HG03469 (cell line): Measurements from ENCODE around the gene PHYKPL.
"Not testable (repeated sequence)": the region's sequence is repeated elsewhere in the genome, so short reads cannot be mapped to it uniquely, and the experiment has no call there.

Experiments
- ATAC-seq: cut with Tn5 transposase; IDR thresholded peaks from one replicate; pipeline ENCODE4 v1.9.1; 2021; ENCODE audit warnings: mild to moderate bottlenecking, moderate library complexity, moderate number of reproducible peaks; ENCODE audit not compliant: unreplicated experiment

PHYKPL gene

DNA sequence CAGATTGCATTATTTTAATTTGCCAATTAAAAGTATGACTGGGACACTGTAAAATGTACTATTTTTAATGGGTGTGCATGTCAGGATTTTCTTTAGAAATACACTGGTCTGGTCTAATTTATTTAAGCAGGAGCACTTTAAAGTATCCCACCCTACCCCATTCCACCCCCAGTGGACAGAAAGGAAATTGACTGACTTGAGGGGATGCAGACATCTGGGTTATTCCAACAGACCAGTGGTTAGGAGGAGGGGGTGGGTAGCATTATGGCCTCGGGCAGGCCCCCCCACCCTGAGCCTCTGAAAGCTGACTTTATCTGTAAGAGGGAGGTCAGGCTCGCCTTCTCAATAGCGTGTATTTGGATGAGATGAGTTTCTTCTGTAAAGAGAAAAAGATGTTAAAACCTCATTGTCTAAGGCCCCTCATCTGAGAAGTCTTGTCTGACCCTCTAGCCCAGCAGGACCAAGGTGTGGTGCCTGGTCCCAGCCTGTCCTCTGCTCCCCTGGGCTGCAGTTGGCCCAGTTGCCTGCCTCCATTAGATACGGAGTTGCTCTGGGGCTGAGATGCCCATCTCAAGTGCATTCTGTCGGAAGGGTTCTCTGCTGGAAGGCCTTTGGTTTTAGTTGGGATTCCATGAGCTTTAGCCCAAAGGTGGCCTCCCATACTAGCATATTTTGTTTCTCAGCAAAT, 23.9 kb downstream of the PHYKPL start:
- ATAC-seq: no peak

- no peak for ATAC-seq
Observed at GRCh38 chr5:178207917-178208280, 24.7 kb downstream of the PHYKPL start.

DNA sequence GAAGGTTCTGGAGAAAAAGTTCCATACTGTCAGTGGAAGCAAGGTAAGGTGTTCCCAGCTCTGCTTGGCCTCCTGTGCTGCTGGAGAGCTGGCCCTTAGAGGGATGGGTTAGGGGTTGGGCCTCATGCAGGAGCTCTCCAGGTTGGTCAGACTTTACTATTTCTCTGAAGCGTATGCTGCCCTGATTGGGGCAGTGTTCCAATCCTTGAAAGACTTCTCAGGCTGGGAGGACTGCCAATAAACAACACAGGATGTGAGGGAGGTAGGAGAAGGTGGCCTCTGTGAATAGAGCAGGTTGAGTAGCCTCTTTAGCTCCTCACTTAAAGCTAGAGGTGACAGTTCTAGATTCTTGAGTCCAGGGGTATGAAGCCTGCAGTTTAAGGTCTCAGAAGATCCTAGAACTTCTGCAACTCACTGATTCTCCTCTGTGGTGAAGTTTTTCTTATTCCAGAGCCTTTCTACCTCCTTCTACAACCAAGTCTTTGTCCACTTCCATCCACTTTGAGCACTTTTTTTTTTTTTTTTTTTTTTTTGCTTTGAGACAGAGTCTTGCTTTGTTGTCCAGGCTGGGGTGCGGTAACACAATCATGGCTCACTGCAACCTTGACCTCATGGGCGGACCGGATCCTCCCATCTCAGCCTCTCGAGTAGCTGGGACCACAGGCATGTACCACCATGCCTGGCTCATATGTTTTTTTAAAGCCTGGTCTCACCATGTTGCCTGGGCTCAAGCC, 25.3 kb downstream of the PHYKPL start:
- no peak for ATAC-seq

DNA sequence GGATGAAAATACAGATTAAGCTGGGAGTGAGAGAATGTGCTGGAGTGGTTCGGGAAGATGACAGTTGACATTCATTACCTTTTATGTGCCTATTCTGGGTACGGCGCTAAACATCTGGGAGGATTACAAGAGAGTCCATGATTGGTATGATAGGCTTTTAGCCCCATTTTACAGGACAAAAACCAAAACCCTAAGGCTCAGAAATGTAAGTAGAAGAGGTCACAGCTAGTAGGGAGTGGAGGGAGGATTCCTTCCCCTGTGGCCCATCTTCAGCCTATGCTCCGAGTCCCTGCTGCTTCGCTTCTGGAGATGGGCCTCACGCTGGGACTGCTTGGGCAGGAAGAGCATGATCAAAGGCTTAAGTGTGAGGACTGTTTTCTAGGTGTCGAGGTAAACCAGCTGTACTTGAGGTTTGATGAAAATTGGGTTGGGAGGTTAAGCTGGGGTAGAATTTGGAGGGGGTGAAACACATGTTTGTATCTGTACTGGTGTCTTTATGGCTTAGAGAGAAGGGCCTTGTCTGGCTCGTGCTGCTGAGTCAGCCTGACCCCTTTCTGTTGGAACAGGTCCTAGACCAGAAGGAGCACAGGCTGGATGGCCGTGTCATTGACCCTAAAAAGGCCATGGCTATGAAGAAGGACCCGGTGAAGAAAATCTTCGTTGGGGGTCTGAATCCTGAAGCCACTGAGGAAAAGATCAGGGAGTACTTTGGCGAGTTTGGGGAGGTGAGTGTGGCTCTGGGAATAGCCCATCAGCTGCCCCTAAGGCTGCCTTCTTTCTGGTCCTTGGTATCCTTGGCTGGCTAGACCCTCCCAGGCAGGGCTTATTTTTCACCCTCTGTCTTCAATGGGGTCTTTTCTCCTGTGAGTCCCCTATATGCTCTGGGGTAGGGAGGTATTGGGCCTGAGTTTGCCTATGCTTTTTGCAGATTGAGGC, 26.2 kb downstream of the PHYKPL start:
- no peak for ATAC-seq

DNA sequence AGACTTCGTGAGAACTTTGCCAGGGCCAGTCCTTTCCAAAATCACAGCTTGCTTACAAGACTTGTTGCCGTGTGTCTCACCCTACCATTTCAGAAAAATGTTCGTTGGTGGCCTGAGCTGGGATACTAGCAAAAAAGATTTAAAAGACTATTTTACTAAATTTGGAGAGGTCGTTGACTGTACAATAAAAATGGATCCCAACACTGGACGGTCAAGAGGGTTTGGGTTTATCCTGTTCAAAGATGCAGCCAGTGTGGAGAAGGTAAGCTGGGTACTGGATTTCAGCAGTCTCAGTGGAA, 26.9 kb downstream of the PHYKPL start:
- ATAC-seq: no peak

DNA sequence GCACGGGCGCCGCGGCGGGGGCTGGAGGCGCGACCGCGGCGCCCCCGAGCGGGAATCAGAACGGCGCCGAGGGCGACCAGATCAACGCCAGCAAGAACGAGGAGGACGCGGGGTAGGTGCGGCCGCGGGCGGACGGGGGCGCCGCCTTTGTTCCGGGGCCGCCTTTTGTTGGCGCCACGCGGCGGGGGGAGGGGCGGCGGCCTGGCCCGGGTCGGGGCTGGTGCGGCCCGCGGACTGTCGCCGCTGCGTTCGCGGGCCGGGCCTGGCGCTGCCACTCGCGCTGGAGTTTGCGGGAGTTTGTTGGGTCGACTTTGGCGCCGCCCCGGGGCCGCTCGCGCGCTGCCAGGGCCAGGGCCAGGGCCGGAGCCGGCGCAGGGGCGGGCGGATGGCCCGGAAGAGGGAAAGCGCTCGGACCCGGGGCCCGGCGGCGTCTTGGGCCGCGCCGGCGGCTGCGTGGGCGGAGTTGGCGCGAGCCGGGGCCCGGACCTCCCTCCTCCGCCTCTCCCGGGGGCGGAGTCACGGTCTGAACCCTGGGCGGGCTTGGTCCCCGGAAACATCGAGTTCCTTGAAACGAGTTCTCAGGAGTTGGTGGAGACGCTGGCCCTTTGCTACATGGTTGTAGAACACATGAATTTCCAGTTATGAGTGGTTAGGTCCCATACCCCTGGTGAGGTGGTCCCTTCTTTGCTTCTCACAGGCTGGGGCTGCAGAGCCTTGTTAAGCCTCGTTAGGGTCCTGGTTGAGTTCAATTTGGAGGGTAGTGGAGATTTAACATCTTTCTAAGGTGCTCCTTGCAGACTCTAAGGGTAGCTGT, 27.5 kb downstream of the PHYKPL start:
- ATAC-seq: peak; percentile 24

GRCh38 chr5:178204182-178204934, 28.2 kb downstream of the PHYKPL start, which contains the start of gene HNRNPAB:
Gene HNRNPAB, plus strand, starts transcription at chr5:178204533. Its CDS starts 305 bp downstream, at chr5:178204838.
- peak; percentile 84 for ATAC-seq

GRCh38 chr5:178203670-178204181, 28.9 kb downstream of the PHYKPL start:
- ATAC-seq: no peak

- no peak for ATAC-seq
Observed at GRCh38 chr5:178202541-178202940, 30.1 kb downstream of the PHYKPL start.

DNA sequence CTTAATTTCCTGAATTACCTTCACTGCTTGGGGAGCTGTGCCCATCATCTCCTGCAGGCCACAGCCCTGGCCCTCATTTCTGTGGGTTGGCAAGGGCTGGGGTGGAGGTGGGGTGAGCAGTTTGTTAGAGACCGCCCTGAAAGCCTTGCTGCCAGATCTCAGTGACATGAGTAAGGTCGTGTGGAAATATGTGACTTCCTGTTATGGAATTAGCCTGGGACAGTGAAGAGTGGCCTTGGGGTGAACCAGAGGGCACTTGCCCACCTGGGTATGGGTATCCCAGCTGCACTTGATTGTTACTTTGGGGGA, 30.7 kb downstream of the PHYKPL start:
- ATAC-seq: no peak

DNA sequence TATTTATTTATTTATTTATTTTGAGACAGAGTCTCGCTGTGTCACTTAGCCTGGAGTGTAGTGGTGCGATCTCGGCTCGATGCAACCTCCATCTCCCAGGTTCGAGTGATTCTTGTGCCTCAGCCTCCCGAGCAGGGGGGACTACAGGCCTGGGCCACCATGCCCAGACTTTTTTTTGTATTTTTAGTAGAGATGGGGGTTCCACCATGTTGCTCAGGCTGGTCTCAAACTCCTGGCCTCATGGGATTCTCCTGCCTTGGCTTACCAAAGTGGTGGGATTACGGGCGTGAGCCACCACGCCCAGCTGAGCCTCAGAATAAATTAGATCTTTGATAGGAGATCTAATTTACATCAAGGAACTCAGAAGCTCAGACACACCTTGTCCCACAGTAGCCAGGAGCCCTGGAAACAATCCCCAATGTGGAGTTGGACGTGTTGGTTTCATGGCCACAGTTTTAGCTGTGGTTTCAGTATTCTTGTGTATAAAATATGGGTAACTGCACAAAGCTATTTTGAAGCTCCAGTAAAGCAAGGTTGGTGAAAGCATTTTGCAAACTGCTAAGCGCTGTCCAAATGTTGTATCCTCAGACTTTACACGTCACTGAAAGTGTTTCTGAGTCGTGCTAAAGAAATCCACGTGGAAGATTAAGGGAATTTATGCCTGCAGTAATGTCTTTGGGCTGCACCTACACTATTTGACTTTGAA, 31.2 kb downstream of the PHYKPL start:
- no peak for ATAC-seq

DNA sequence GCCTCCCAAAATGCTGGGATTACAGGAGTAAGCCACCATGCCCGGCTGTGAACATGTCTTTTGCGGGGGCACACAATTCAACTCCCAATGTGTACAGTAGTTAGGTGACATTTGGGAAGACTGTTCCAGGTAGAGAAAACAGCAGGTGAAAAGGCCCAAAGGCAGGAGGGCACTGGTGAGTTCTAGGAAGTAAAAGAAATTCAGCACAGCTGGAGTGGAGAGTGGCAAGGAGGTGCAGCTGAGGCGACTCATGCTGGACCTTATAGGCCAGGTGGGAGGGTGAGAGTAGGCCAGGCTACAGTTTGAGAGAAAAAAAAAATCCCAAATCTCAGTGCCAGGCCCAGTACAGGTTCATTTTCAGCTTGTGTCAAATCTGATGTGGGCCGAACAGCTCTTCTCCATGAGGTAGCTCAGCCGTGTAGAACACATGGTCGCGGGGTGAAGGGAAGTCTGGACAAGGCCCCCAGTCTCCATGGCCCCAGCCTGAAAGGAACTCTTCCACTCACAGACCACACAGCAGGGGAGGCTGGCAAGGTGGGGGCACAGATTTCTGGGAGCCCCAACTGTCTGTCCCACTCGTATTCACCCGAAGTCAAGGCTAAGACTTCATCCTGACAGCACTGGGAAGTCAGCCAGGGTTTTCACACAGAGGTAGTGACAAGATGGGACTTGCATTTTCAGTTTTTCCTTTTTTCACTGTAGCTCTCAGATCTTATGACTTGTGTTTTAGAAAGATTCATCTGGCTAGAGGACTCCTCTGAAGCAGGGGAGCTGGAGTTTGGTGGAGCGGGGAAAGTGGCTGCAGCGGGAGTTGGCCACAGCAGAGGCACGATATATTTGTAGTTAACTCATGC, 32.8 kb downstream of the PHYKPL start:
- ATAC-seq: no peak

- no peak for ATAC-seq
Observed at GRCh38 chr5:178198706-178199105, 33.9 kb downstream of the PHYKPL start.

DNA sequence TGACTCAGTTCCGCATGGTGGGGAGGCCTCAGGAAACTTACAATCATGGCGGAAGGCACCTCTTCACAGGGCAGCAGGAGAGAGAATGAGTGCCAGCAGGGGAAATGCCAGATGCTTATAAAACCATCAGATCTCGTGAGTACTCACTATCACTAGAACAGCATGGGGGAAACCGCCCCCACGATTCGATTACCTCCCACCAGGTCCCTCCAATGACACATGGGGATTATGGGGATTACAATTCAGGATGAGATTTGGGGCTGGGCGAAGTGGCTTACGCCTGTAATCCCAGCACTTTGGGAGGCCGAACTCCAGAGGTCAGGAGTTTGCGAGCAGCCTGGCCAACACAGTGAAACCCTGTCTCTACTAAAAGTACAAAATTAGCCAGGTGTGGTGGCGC, 34.5 kb downstream of the PHYKPL start:
- not testable (repeated sequence) for ATAC-seq

DNA sequence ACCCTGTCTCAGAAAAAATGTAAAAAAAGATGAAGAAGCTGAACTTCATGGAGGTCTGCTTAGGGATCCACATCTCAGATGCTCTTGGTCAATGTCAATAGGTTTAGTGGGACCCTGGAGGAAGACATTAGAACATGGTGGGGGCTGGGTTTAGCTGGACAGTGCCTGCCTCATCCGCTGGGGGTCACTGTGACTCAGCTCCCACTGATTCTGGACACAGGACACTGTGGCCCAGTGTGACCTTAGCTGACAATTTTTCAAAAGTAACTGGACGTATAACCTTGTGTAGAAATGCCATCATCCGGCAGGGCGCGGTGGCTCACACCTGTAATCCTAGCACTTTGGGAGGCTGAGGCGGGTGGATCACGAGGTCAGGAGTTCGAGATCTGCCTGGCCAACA, 35.6 kb downstream of the PHYKPL start:
- no peak for ATAC-seq

DNA sequence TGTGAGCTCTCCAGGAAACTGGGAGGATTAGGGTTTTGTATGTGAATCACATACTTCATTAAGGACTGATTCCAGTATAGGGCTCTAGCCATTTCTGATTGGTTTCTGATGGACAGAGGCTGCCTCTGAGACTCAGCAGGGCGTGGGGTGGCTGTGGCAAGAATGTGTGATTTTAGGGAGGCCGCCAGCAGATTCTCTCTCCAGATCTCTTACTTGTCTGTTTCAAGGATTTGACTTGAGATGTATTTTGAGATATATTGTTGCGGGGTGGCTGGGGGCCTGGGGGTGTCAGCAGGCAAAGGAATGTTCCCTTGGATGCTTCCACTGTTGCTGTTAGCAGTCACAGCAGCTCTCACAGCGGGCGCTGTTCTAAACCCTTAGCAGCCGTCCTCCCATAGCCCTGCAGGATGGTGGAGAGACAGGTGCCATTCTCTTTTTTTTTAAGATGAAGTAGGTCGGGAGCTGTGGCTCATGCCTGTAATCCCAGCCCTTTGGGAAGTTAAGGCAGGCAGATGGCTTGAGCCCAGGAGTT, 36.3 kb downstream of the PHYKPL start:
- no peak for ATAC-seq

DNA sequence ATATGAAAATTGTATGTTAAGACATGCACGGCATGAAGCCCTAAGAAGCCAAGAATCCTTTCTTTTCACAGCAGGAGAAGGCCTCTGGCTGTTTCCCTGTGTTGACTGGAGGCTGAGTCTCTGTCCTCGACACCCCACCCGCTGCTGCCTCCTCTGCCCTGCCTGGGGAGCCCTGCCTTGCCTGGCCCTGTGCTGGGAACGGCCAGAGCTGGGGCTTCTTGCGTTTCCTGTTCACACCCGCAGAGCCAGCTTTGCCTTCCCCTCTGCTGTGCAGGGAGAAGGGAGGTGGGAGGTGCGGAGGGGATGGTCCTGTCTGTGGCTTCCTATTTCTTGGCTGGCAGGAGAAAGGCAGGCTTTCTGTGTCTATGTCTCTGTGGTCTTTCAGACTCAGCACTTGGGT, 38.6 kb downstream of the PHYKPL start:
- ATAC-seq: no peak

DNA sequence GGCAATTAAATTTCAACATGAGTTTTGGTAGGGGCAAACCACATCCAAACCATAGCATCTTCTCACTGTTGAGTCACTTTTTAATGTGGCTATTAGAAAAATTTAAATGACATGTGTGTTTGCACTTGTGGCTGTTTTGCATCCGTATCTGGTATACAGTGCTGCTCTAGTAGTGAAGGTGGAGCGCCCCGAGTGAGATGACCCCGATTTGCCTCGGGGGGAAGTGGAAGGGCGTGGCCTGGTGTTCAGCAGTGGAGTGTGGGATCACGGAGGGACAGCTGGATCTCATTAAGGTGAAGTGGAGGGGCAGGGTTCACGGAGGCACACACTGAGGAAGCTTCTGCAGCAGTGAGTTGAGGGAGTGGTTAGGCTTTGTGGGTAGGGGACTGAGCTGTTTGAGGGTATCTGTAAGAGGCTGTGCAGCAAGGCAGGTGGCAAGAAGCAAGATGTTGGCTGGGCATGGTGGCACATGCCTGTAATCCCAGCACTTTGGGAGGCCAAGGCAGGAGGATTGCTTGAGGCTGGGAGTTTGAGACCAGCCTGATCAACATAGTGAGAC, 39.3 kb downstream of the PHYKPL start:
- ATAC-seq: no peak
